Measurements from ENCODE around the gene CAMTA1.

DNA sequence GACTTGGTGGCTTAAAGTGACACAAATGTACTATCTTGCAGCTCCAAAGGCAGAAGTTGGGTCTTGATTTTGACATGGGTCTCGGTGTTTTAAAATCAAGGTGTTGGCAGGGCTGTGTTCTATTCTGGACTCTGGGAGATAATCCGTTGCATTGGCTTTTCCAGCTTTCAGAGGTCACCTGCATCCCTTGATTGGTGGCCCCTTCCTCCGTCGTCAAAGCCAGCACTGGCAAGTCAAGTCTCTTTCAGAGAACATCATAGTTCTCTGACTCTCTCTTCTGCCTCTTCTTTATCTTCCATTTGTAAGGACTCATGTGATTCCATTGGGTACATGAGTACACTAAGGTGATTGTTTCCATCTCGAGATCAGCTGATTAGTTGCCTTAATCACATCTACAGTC, 172.1 kb downstream of the CAMTA1 start:
- TF ChIP-seq, protein P1, sequence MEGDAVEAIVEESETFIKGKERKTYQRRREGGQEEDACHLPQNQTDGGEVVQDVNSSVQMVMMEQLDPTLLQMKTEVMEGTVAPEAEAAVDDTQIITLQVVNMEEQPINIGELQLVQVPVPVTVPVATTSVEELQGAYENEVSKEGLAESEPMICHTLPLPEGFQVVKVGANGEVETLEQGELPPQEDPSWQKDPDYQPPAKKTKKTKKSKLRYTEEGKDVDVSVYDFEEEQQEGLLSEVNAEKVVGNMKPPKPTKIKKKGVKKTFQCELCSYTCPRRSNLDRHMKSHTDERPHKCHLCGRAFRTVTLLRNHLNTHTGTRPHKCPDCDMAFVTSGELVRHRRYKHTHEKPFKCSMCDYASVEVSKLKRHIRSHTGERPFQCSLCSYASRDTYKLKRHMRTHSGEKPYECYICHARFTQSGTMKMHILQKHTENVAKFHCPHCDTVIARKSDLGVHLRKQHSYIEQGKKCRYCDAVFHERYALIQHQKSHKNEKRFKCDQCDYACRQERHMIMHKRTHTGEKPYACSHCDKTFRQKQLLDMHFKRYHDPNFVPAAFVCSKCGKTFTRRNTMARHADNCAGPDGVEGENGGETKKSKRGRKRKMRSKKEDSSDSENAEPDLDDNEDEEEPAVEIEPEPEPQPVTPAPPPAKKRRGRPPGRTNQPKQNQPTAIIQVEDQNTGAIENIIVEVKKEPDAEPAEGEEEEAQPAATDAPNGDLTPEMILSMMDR (IDR thresholded peaks at IDR 0.05) = no peak
- no peak for TF ChIP-seq EP300 (IDR thresholded peaks at IDR 0.05)
- TF ChIP-seq POLR2A (IDR thresholded peaks at IDR 0.05) = no peak

Data from stomach (tissue), 4 donors.